Liver (tissue), 9 donors: ENCODE data around the gene MS4A12. TPM values are rescaled to one million over a fixed set of nuclear protein-coding genes. Genes with fewer than 3 reads are reported as not detected.
"Not testable (repeated sequence)": the region's sequence is repeated elsewhere in the genome, so short reads cannot be mapped to it uniquely, and the experiment has no call there.

Experiments
- DNase-seq: peaks from one replicate; pipeline ENCODE4 v3.0.0-alpha.2; 2017; ENCODE audit warnings: low spot score
- H3K27ac ChIP-seq, 2 donors: one replicate each; pipeline ENCODE4 v1.7.0; 2013; ENCODE audit warnings: inconsistent platforms in 2 of 2, low read length in 2 of 2, control low read depth in 1 of 2, low read depth in 1 of 2, mild to moderate bottlenecking in 1 of 2
- H3K27me3 ChIP-seq, 4 donors: one replicate each; pipeline versions ENCODE4 v1.6.1 to v1.7.0; 2013; ENCODE audit warnings: low read length in 3 of 4, inconsistent platforms in 1 of 4, mild to moderate bottlenecking in 1 of 4, moderate library complexity in 1 of 4; ENCODE audit not compliant: control insufficient read depth in 4 of 4, insufficient read depth in 4 of 4
- H3K36me3 ChIP-seq, 4 donors: one replicate each; pipeline versions ENCODE4 v1.6.1 to v1.7.0; 2013; ENCODE audit warnings: low read length in 3 of 4, mild to moderate bottlenecking in 3 of 4, low read depth in 1 of 4, moderate library complexity in 1 of 4; ENCODE audit not compliant: control insufficient read depth in 4 of 4, insufficient read depth in 3 of 4
- H3K4me1 ChIP-seq, 4 donors: one replicate each; pipeline versions ENCODE4 v1.6.1 to v1.7.0; 2013; ENCODE audit warnings: low read length in 3 of 4, mild to moderate bottlenecking in 3 of 4, moderate library complexity in 1 of 4; ENCODE audit not compliant: control insufficient read depth in 4 of 4, insufficient read depth in 4 of 4
- H3K4me3 ChIP-seq, 3 donors: one replicate each; pipeline versions ENCODE4 v1.6.1 to v1.7.0; 2013; ENCODE audit warnings: low read length in 3 of 3, control low read depth in 1 of 3, low read depth in 1 of 3, mild to moderate bottlenecking in 1 of 3
- H3K9ac ChIP-seq, 2 donors: one replicate each; pipeline ENCODE4 v1.7.0; 2013; ENCODE audit warnings: low read length in 2 of 2, mild to moderate bottlenecking in 2 of 2, moderate library complexity in 2 of 2, control low read depth in 1 of 2, low read depth in 1 of 2
- H3K9me3 ChIP-seq, 4 donors: one replicate each; pipeline versions ENCODE4 v1.6.1 to v1.7.0; 2013; ENCODE audit warnings: low read length in 3 of 4; ENCODE audit not compliant: control insufficient read depth in 4 of 4
- EGR1 ChIP-seq, 2 donors: IDR thresholded peaks; 2 replicates each; pipeline ENCODE4 v1.6.1; 2016 to 2018; ENCODE audit warnings: antibody characterized with exemption in 2 of 2, low read depth in 2 of 2
- FOXA1 ChIP-seq: IDR thresholded peaks from 2 replicates; pipeline ENCODE4 v1.6.1; 2016; ENCODE audit warnings: antibody characterized with exemption
- FOXA2 ChIP-seq: IDR thresholded peaks from 2 replicates; pipeline ENCODE4 v1.6.1; 2016; ENCODE audit warnings: antibody characterized with exemption
- GABPA ChIP-seq, 2 donors: IDR thresholded peaks in 1 of 2; conservative IDR thresholded peaks in 1 of 2; 2 replicates each; pipeline ENCODE4 v1.6.1; 2016; ENCODE audit warnings: antibody characterized with exemption in 2 of 2, mild to moderate bottlenecking in 1 of 2, moderate library complexity in 1 of 2
- HNF4G ChIP-seq: IDR thresholded peaks from 2 replicates; pipeline ENCODE4 v1.6.1; 2016; ENCODE audit warnings: antibody characterized with exemption
- JUND ChIP-seq, 2 donors: IDR thresholded peaks; 2 replicates each; pipeline ENCODE4 v1.6.1; 2016; ENCODE audit warnings: antibody characterized with exemption in 2 of 2
- NR2F2 ChIP-seq: IDR thresholded peaks from 2 replicates; pipeline ENCODE4 v1.6.1; 2016; ENCODE audit warnings: antibody characterized with exemption
- RAD21 ChIP-seq, 2 donors: IDR thresholded peaks; 2 replicates each; pipeline ENCODE4 v1.6.1; 2016; ENCODE audit warnings: antibody characterized with exemption in 2 of 2, mild to moderate bottlenecking in 2 of 2
- SP1 ChIP-seq: IDR thresholded peaks from 2 replicates; pipeline ENCODE4 v1.6.1; 2018; ENCODE audit warnings: antibody characterized with exemption, mild to moderate bottlenecking
- TAF1 ChIP-seq: conservative IDR thresholded peaks from 2 replicates; pipeline ENCODE4 v1.6.1; 2016; ENCODE audit warnings: antibody characterized with exemption, mild to moderate bottlenecking
- YY1 ChIP-seq: IDR thresholded peaks from 2 replicates; pipeline ENCODE4 v1.6.1; 2016; ENCODE audit warnings: antibody characterized with exemption, mild to moderate bottlenecking
- ZBTB33 ChIP-seq: IDR thresholded peaks from 2 replicates; pipeline ENCODE4 v1.6.1; 2016; ENCODE audit warnings: antibody characterized with exemption
- WGBS: extraction: QIAGEN DNeasy Blood & Tissue Kit; methylation state at CpG from one replicate; pipeline ENCODE4 v1.1.7; 2013; 5-methylcytosine and 5-hydroxymethylcytosine counted together
- polyA plus RNA-seq, 2 donors: library from polyadenylated mRNA; stranded (reverse) in 1 of 2; unstranded in 1 of 2; fragments of 200-250 nt in 1 of 2; fragments of >200 nt in 1 of 2; fragmentation: Nextera tagmentation in 1 of 2; extraction: Ambion mirVana in 1 of 2; gene quantifications; one replicate each; pipeline versions ENCODE4 v1.2.1 to v1.2.3, GENCODE V29; 2013 to 2015
- total RNA-seq, 2 donors: library from RNA; depleted of rRNA; stranded (reverse); fragments of >200 nt; gene quantifications; one replicate each; pipeline ENCODE4 v1.2.3, GENCODE V29; 2014
- TF ChIP-seq, protein P1 (sequence below): IDR thresholded peaks from 2 replicates; pipeline ENCODE4 v1.6.1; 2016; ENCODE audit warnings: antibody characterized with exemption
- TF ChIP-seq, protein P2 (sequence below): fragments of 150-350 bp; IDR thresholded peaks from 2 replicates; pipeline ENCODE4 v1.5.1; 2017; ENCODE audit warnings: improper control_type of control experiment, low read depth, low read length; ENCODE audit not compliant: missing input control
- TF ChIP-seq, protein P3 (sequence below): IDR thresholded peaks from 2 replicates; pipeline ENCODE4 v1.6.1; 2016; ENCODE audit warnings: antibody characterized with exemption
- TF ChIP-seq, protein P4 (sequence below): IDR thresholded peaks from 2 replicates; pipeline ENCODE4 v1.6.1; 2016; ENCODE audit warnings: antibody characterized with exemption, mild to moderate bottlenecking
- donor health status: healthy.
- donor health status: healthy.
- donor health status: healthy.
- donor health status: healthy.
- donor health status: healthy.

MS4A12 gene
- total and polyA plus RNA-seq, 4 donors: not detected

DNA sequence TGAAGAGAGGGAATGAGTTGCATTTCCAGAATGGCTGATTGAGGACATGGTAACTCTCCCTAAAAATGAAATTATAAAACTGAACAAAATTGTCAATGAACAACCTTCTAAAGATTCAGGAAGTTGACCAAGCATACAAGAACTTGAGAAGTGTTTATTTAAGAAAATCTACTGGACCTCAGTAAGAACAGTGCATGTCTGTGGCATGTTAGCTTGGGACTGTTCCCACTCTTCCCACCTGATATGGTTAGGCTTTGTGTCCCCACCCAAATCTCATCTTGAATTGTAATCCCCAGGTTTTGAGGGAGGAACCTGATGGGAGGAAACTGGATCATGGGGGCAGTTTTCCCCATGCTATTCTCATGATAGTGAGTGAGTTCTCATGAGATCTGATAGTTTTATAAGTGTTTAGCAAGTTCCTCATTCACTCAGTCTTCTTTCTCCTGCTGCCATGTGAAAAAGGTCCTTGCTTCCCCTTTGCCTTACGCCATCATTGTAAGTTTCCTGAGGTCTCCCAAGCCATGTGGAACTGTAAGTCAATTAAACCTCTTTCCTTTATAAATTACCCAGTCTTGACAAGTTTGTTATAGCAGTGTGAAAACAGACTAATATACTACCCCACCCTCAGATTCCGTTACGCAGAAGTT lies 38.0 kb downstream of the MS4A12 start:
- WGBS: 87% methylated on average over 3 of the region's 3 CpGs
- no peaks in the 10 kb centered on the region for H3K4me1 ChIP-seq
- no peak overlapping the region for H3K9ac ChIP-seq
- H3K4me3 ChIP-seq: no peak overlapping the region
- no peaks in the 10 kb centered on the region for H3K27me3 ChIP-seq
- no peak for DNase-seq
- no peaks in the 10 kb centered on the region for H3K36me3 ChIP-seq
- H3K9me3 ChIP-seq: peaks cover 0 to 5% (median 0%) of the 10 kb centered on the region in 4 donors
- TF ChIP-seq, protein P1, sequence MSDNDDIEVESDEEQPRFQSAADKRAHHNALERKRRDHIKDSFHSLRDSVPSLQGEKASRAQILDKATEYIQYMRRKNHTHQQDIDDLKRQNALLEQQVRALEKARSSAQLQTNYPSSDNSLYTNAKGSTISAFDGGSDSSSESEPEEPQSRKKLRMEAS: no peak
- no peak for TF ChIP-seq TAF1
- no peak for TF ChIP-seq EGR1 (IDR thresholded peaks at IDR 0.05; ENCODE audit: low read depth in 2 of 2)
- no peak for TF ChIP-seq YY1
- TF ChIP-seq, protein P2, sequence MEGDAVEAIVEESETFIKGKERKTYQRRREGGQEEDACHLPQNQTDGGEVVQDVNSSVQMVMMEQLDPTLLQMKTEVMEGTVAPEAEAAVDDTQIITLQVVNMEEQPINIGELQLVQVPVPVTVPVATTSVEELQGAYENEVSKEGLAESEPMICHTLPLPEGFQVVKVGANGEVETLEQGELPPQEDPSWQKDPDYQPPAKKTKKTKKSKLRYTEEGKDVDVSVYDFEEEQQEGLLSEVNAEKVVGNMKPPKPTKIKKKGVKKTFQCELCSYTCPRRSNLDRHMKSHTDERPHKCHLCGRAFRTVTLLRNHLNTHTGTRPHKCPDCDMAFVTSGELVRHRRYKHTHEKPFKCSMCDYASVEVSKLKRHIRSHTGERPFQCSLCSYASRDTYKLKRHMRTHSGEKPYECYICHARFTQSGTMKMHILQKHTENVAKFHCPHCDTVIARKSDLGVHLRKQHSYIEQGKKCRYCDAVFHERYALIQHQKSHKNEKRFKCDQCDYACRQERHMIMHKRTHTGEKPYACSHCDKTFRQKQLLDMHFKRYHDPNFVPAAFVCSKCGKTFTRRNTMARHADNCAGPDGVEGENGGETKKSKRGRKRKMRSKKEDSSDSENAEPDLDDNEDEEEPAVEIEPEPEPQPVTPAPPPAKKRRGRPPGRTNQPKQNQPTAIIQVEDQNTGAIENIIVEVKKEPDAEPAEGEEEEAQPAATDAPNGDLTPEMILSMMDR: no peak
- no peak for TF ChIP-seq NR2F2
- TF ChIP-seq, protein P3, sequence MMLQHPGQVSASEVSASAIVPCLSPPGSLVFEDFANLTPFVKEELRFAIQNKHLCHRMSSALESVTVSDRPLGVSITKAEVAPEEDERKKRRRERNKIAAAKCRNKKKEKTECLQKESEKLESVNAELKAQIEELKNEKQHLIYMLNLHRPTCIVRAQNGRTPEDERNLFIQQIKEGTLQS: no peak
- no peak for TF ChIP-seq ZBTB33
- TF ChIP-seq FOXA1: no peak
- TF ChIP-seq RAD21 (IDR thresholded peaks at IDR 0.05): no peak
- TF ChIP-seq GABPA (IDR thresholded peaks at IDR 0.05 in 1 of 2, conservative IDR thresholded peaks at IDR 0.05 in 1 of 2): no peak
- no peak for TF ChIP-seq SP1
- TF ChIP-seq JUND (IDR thresholded peaks at IDR 0.05): no peak
- TF ChIP-seq HNF4G: no peak
- TF ChIP-seq FOXA2: no peak
- TF ChIP-seq, protein P4, sequence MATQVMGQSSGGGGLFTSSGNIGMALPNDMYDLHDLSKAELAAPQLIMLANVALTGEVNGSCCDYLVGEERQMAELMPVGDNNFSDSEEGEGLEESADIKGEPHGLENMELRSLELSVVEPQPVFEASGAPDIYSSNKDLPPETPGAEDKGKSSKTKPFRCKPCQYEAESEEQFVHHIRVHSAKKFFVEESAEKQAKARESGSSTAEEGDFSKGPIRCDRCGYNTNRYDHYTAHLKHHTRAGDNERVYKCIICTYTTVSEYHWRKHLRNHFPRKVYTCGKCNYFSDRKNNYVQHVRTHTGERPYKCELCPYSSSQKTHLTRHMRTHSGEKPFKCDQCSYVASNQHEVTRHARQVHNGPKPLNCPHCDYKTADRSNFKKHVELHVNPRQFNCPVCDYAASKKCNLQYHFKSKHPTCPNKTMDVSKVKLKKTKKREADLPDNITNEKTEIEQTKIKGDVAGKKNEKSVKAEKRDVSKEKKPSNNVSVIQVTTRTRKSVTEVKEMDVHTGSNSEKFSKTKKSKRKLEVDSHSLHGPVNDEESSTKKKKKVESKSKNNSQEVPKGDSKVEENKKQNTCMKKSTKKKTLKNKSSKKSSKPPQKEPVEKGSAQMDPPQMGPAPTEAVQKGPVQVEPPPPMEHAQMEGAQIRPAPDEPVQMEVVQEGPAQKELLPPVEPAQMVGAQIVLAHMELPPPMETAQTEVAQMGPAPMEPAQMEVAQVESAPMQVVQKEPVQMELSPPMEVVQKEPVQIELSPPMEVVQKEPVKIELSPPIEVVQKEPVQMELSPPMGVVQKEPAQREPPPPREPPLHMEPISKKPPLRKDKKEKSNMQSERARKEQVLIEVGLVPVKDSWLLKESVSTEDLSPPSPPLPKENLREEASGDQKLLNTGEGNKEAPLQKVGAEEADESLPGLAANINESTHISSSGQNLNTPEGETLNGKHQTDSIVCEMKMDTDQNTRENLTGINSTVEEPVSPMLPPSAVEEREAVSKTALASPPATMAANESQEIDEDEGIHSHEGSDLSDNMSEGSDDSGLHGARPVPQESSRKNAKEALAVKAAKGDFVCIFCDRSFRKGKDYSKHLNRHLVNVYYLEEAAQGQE: no peak
- H3K27ac ChIP-seq: no peak overlapping the region

DNA sequence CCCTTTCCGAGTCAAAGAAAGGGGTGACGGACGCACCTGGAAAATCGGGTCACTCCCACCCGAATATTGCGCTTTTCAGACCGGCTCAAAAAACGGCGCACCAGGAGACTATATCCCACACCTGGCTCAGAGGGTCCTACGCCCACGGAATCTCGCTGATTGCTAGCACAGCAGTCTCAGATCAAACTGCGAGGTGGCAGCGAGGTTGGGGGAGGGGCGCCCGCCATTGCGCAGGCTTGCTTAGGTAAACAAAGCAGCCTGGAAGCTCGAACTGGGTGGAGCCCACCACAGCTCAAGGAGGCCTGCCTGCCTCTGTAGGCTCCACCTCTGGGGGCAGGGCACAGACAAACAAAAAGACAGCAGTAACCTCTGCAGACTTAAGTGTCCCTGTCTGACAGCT lies 39.8 kb downstream of the MS4A12 start:
- H3K27ac ChIP-seq, H3K9me3 ChIP-seq, H3K27me3 ChIP-seq, H3K4me1 ChIP-seq, H3K4me3 ChIP-seq, H3K36me3 ChIP-seq, H3K9ac ChIP-seq, DNase-seq: not testable (repeated sequence)
- 88% methylated on average over 18 of the region's 18 CpGs for WGBS

DNA sequence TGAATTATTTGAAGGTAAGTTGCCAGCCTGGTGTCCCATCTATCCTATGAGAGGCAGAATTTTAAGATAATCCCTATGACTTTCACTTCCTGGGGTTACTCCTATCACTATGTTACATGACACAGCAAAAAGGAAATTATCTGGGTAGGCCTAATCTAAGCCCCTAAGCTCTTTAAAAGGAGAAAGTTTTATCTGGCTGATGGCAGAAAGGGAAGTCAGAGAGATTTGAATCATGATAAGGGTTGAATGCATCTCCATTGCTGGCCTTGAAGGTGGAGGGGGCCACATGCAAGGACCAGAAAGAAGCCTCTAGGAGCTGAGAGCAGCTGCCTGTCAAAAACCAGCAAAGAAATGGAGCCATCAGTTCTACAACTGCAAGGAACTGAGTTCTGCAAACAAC lies 46.0 kb downstream of the MS4A12 start:
- not testable (repeated sequence) for H3K9ac ChIP-seq, DNase-seq, H3K4me1 ChIP-seq, H3K36me3 ChIP-seq, H3K9me3 ChIP-seq, H3K27ac ChIP-seq, H3K4me3 ChIP-seq, H3K27me3 ChIP-seq
